ENCODE results near the gene MFSD11.
A peak's percentile ranks its signal among the peaks of the same experiment; 100 is the strongest.
"Not testable (repeated sequence)": the region's sequence is repeated elsewhere in the genome, so short reads cannot be mapped to it uniquely, and the experiment has no call there.

The MFSD11 gene

GRCh38 chr17:76737676-76738467, at the start of gene MFSD11:
Gene MFSD11, plus strand, starts transcription at chr17:76738119. Its CDS starts 234 bp downstream, at chr17:76738353.
- DNase-seq, result peak; percentile 91

GRCh38 chr17:76688165-76688622, 49.7 kb upstream of the MFSD11 start:
- DNase-seq, result no peak

GRCh38 chr17:76689859-76690258, 48.1 kb upstream of the MFSD11 start:
- DNase-seq, result no peak

- DNase-seq, result no peak
These were observed 47.2 kb upstream of the MFSD11 start for GRCh38 chr17:76690596-76691280.

GRCh38 chr17:76691379-76692191, 46.3 kb upstream of the MFSD11 start:
- no peak for DNase-seq

GRCh38 chr17:76695059-76695831, 42.7 kb upstream of the MFSD11 start:
- DNase-seq, result no peak

- no peak for DNase-seq
These were observed 40.9 kb upstream of the MFSD11 start for GRCh38 chr17:76696763-76697701.

- DNase-seq, result no peak
These were observed 40.0 kb upstream of the MFSD11 start for GRCh38 chr17:76697702-76698465.

GRCh38 chr17:76698466-76698977, 39.4 kb upstream of the MFSD11 start:
- not testable (repeated sequence) for DNase-seq

GRCh38 chr17:76700270-76700616, 37.7 kb upstream of the MFSD11 start:
- no peak for DNase-seq

- no peak for DNase-seq
These were observed 37.1 kb upstream of the MFSD11 start for GRCh38 chr17:76700617-76701470.

GRCh38 chr17:76701471-76701967, 36.4 kb upstream of the MFSD11 start:
- DNase-seq, result no peak

GRCh38 chr17:76702076-76702475, 35.8 kb upstream of the MFSD11 start:
- no peak for DNase-seq

- DNase-seq, result no peak
These were observed 34.8 kb upstream of the MFSD11 start for GRCh38 chr17:76702941-76703637.

GRCh38 chr17:76704805-76705204, 33.1 kb upstream of the MFSD11 start:
- DNase-seq, result no peak

- no peak for DNase-seq
These were observed 31.1 kb upstream of the MFSD11 start for GRCh38 chr17:76706817-76707216.

- no peak for DNase-seq
These were observed 29.7 kb upstream of the MFSD11 start for GRCh38 chr17:76707985-76708807.

Data from NK-92 treated with Interleukin-12 subunit alpha and Interleukin-12 subunit beta, amount 100 ng/mL, for 24 hours (cell line).